NK-92 (cell line): Measurements from ENCODE around the gene PRICKLE4.

Experiments
- DNase-seq: peaks from one replicate; lab custom pipeline; 2025; ENCODE audit not compliant: unreplicated experiment; lab: John Stamatoyannopoulos, UW

PRICKLE4 gene, protein sequence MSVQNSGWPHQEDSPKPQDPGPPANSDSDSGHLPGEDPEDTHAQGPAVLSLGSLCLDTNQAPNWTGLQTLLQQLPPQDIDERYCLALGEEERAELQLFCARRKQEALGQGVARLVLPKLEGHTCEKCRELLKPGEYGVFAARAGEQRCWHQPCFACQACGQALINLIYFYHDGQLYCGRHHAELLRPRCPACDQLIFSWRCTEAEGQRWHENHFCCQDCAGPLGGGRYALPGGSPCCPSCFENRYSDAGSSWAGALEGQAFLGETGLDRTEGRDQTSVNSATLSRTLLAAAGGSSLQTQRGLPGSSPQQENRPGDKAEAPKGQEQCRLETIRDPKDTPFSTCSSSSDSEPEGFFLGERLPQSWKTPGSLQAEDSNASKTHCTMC

DNA sequence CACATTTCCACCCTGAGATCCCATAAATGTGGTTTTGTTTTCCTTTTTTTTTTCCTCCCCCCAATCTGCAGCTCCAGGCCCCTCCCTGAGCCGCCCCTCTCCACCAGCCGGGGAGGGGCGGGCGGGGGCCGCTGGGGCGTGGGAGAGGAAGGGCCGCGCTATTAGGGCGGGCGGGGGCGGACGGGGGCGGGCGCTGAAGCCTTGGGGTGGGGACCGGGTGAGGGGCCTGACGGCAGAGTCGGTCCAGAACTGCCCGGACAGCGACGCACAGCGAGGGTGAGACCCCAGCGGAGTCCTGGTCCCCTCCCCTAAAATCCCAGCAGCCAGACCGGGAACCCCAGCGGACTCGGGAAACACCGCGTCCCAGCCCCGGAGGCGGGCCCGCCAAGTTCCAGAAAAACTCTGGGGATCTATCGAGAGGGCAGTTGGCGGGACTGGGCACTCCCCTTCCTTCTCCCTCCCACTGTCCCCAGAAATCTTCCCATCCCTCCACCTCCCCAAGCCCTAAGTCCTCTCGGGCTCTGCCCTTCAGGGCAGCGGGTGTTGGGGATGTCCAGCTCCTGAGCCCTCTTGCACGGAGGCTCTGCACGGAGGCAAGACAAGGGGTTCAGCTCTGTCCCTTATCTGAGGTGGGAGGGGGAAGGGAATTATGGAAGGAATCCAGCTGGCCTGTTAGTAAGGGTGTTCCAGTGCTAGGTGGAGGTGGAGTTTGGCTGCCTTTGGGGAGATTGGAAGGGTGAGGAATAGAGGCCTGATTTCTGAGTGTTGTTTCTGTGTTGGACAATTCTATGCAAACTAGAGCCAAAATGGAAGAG, at the start of gene PRICKLE4:
TSS of gene PRICKLE4 (plus strand) at position 232 of the 815 bp plus-strand sequence. CDS start 2,692 bp downstream, outside the sequence.
- DNase-seq = no peak

DNA sequence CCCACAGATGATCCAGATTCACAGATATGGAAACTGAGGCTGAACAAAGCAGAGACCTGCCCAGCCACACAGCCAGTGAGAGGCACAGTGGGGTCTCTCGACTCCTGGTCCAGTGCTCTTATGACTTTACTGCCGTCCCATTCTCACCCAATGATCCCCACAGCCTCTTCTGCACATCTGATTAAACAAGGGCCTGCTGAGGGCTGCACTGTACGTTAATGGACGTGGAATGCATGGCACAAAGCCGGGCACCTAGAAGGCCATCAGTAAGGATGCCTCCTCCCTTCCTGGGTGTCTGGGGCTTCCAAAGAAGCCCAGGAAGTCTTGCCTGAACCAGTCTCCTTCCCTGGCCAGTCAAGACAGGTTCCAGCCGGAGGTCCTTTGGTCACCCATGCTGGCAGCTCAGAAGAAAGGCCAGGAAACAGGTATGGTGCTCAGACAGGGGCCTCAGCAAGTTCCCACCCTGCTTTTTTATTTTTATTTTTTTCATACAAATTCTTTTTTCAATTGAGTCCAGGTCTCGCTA, 49.0 kb upstream of the PRICKLE4 start:
- no peak for DNase-seq

DNA sequence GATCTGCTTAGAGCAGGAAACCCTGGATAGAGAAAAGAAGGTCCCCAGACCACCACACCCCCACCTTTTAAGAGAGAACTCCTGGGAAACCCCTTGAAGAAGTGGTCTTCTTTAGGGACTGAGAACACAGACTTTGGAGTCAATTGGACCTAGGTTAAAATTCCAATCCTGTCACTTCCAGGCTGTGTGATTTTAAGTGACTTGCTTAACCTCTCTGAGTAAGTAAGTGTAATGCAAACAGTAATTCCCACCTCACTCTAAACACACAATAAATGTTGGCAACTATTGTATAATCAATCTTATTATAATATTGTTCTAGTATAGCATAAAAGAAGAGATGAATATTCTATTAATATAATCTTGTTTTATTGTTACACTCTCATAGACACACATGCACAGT, 48.4 kb upstream of the PRICKLE4 start:
- DNase-seq = no peak

DNA sequence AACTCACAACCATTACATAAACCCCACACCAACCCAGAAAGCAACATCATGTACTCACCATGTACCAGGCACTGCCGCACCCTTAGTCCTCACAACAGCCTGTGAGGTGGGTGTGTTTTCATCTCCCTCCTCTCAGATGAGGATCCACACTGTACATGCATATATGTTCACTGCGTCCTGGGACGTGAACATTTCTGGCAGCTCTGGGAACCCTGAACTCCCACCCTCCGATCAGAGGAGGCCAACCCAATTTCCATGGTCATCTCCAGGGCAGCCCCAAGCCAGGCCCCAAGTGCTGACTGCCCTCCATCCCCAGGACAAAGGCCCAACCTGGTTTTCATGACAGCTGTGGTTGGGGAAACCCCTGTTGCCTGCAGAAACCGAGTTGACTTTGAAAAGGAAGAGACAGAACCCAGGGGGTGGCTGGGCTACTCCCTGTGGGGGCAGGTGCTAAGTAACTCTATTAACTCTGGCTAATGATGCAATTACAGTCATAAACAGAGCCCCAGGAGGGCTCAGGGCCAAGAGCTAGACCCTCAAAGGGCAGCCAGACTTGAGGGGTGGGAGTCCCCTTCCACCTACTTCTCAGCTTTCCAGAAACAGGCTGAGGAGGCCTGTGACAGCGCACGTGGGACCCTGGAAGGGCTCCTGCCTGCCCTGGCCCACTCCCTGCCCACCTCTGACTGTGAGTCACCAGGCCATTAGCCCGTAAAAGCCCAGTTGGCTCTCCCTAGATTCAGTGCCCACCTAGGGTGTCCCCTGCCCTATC, 47.8 kb upstream of the PRICKLE4 start:
- DNase-seq = no peak

DNA sequence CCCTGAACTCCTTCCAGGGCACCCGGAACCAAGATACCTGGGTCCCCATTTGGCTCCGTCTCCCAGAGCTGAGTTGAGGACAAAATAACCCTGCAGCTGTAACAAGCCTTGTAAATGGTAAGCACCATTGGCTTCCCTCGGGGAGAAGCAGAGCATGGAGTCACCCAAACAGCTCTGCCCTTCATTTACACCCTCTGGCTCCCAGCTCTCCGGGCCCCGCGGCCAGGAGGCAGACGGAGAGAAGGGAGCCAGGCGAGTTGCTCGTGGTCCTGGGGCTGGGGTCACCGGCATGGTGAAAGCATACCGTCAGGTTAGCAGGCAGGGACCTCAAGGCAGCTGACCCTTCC, 47.2 kb upstream of the PRICKLE4 start:
- DNase-seq = no peak

DNA sequence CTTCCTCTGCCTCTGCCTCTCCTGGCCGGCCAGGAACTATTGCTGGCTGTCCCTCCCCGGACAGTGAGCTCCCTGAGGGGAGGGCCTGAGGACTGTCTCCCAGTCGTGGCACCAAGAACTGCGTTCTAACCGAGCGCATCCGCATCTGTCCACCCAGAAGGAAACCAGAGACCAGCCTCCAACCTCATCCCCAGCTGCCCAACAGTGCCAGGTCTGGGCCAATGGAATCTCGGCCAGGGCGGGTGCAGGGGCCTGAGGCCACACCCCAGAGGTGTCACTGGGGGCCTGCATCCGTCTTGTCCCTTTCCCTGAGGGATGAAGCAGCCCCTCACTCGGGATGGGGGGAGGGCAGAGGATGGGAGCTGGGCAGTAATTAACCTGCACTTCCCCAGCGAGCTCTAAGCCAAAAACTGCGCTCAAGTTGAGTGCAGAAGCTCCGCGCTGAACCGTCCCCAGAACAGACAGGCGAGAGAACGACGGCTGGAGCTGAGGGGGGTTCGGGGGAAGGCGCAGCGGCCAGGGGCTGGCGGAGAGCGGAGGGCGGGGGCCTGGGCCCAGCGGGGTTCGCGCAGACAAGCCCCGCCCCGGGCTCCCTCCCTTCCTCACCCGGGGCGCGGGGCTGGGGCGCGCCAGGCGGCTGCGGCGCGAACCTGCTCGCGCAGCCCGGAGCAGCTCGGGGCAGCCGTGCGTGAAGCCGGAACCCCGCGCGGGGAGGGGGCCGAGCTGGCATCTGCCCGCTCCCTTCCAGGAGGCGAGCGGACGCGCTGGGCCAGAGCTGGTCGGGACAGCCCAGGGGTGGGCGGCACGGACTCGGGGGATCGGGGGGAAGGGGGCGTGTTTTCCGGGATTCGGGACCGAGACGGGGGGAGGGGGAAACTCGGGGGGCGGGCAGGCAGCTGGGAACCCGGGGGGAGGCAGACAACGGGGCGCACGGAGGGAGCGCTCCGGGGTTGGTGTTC, 46.6 kb upstream of the PRICKLE4 start:
- no peak for DNase-seq

DNA sequence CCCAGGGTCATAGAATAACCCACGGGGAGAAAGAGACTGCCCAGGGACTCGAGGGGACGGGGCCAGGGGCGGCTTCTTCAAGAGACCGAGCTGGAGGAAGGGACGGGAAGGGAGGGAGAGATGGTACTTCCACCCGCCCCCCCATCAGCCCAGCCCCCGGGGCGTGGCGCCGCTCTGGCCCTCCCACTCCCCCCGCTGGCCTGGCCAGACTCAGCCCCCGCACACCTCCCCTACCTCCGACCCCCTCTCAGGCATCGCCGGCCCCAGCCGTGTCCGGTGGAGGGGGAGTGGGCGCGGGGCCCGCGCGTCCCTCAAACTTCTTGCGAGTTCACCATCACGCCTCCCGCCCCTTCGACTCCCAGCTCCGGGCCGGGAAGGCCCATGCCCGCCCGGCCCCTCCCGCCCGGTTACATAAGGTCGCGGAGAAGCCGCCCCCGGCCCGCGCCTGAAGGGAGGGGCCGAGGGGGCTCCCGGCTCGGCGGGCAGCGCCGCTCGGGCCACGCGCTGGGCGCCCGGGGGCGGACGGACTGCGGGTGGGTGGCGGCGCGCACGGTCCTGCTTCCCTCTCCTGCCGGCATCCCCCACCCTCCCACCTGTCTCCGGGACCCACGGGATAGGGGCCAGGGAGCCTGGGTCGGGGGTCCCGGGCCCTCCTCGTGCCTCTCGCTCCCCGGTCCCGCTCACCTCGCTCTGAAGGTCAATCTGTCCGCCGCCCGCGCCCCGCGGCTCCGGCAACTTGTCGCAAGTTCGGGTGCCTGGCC, 45.7 kb upstream of the PRICKLE4 start:
- no peak for DNase-seq

DNA sequence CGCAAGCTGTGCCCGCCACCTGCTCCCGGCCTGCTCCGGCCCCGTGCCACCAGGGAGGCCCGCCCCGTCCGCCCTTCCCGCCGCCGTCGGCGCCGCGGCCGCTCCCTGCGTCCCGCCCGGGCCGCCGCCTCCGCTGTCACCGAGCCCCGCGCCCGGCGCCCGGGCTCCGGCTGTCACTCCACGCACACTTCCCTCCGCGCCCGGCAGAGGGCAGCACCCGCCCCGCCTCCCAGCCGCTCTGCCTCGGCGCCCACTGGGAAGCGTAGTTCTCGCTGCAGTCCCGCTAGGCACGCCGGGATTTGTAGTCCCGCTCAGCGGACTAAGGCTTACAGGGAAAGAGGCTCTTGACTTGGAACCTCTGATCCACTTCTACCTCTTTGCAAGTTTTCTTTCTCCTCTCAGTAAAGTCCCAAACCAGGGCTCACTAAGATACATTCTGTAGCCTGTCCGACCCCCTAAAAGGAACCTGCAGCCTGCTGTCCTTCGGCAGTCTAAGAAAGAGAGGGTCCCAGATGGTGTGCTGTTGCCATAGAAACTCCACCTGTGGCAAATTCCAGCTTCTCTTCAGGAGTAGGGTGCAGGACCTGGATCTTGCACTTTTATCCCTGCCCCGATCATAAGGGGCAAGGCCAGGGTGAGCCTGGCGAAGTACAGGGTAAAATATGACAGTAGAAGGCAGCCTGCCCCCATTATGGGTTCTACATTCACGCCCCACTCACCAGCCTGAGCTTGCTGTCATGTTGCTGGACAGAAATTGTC, 45.0 kb upstream of the PRICKLE4 start, which contains the start of gene TFEB:
TSS of gene TFEB (minus strand) at position 182 of the 759 bp plus-strand sequence. CDS start 44,395 bp downstream, outside the sequence.
- peak; percentile 29 for DNase-seq

DNA sequence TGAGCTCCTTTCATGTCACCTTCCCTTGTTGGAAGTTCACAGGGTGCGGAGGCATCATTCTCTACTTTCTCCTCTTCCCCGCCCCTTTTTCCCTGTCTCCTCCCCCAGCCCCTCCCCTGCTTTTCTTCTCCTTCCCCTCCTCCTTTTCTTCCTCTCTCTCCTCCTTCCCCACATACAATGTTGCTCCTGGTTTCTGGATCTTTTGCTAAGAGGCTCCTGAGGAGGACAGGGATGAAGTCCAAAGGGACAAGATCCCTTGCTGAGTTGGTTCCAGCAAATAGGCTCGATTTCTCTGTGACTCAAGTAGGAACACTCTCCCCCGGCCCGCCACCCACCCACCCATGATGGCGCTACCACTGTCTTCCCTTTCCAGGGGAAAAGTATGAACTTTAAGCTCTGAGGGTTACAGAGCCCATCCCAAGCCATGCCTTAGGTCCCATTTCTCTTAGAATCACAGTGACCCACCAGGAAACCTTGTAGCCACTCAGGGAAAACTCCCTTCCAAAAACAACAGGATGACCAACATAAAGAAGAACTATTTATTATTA, 44.3 kb upstream of the PRICKLE4 start:
- no peak for DNase-seq

DNA sequence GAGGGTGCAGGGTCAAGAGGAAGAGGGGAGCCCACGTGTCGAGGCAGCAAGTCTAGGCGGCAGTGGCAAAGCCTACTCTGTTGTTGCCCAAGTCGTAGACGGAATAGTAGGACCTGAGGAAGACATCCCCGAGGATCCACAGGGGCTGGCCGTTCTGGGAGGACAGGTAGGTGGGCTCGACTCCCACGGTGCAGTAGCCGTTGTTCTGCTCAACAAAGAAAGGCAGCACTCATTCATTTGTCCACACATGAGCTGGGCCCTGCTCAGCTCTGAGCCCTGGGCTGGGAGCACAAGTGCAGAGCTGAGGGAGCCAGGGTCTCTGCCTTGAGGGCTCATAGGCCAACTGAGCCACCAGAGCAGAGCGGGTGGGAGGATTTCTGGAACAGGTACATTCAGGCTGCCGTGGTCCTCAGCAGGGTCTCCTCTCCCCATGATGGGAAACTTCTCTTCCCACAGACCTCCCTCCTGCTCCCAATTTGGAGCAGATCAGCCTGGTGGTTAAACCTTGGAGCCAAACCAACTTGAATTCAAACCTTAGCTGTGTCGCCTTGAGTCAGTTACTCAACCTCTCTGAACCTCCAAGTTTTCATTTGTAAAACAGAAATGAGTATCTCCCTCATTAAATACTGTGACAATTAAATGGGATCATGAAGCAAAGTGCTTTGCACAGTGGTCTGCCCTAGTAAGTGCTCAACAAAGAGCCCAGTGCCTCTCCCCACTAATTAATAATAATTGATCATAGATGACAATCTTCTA, 43.6 kb upstream of the PRICKLE4 start:
- DNase-seq = no peak

DNA sequence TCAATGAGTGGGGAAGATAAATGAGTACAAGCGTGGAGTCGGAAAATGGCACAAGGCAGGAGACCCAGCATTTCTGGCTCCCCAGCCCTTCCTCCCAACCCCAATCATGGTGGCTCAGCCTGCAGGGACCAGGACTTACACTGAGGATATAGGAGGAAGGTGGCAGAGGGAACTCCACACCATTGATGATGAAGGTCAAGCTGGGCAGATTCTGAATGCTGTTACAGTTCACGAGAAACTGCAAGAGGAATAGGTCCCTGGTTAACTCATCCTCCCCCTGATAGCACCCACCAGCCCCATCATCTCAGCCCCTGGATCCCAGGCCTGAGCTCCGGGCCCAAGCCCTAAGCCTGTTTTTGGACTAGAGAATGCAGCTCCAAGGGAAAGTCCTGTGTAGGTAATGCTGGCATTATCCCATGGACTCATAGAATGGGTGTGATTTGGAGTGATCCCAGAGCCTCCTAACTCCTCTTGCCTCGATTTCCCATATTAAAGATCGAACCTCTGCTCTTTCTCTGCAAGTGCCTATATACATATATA, 42.9 kb upstream of the PRICKLE4 start:
- DNase-seq = no peak

DNA sequence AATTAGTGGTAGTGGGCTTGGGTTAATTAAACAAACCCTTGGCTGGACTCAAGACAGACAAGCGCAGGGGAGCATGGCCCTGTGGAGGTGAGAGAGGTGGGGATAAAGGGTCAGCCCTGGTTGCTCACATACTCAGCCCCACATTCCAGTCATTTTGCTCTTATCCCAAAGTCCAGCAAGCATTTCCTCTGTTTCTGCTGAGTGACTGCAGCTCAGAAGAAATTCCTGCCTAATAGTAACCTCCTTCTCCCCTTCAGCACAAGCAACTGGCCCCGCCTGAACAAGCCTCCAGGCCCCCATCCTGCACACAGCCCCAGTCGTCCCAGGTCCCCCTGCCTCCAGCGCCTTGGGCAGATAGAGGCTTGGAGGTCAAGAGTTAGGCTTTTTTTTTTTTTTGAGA, 41.5 kb upstream of the PRICKLE4 start:
- no peak for DNase-seq

DNA sequence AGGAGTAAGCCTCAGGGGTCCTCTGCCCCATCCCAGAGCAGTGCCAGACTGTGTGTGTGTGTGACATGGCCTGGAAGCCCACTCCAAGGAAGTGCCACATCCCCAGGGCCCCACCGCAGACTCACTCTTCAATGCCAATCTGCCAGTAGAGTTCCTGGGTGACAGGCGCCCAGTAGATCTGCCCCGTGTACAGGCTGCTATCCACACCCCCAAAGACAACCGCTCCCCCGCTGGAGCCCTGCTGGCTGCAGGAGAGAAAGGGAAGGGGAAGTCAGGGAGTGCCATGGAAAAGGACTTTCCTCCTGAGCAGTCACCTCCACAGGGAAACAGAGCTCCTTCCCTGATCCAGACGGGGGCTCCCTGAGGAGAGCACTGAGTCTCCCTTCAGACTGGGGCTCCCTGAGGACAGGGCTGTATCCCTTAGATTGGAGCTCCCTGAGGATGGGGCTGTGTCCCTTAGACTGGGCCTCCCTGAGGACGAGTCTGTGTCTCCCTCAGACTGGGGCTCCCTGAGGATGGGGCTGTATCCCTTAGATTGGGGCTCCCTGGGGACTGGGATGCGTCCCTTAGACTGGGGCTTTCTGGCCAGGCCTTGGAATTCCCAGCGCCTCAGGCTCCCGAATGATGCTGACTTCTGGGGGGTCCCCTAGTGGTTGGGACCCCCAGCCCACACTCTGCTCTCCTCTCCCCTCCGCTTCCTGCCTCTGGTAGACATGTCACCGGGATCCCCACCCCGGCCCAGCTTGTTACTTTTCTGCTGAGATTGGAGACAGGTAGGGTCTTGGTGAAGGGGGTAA, 40.0 kb upstream of the PRICKLE4 start:
- no peak for DNase-seq

DNA sequence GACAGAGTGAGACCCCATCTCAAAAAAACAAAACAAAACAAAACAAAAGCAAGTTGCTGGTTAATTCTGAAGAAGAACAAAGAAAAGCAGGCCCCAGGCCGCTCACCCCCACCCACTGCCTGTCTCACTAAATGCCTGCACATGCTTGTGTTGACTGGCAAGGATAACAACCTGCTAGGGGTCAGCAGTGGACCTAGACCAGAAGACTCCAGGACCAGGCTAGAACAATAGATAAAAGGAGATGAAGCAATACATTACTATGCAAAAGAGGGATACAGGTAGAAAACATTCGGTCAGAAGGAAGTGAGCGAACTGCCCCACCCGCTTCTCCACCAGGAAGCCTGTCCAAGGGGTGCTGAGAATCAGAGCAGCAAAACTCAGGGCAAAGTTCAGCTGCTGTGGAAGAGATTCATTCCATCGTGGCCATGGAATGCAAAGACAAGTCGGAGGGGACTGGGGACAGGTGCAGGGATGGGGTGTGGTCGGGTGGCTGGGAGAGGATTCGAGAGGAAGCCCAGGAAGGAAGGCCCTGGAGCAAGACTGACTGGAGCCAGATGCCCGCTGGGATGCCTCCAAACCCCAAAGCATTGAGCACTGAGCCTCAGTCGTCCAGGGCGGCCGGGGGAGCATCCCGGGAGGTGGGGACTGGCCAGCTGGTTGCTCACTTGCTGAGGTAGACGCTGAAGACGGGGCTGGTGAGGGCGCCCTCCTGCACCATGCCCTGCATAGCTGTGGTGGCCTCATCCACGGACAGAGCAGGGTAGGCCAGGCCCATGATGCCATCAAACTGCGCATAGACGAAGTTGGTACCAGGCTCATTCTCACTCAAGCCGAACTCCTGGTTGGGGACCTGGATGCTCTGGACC, 38.7 kb upstream of the PRICKLE4 start:
- no peak for DNase-seq

DNA sequence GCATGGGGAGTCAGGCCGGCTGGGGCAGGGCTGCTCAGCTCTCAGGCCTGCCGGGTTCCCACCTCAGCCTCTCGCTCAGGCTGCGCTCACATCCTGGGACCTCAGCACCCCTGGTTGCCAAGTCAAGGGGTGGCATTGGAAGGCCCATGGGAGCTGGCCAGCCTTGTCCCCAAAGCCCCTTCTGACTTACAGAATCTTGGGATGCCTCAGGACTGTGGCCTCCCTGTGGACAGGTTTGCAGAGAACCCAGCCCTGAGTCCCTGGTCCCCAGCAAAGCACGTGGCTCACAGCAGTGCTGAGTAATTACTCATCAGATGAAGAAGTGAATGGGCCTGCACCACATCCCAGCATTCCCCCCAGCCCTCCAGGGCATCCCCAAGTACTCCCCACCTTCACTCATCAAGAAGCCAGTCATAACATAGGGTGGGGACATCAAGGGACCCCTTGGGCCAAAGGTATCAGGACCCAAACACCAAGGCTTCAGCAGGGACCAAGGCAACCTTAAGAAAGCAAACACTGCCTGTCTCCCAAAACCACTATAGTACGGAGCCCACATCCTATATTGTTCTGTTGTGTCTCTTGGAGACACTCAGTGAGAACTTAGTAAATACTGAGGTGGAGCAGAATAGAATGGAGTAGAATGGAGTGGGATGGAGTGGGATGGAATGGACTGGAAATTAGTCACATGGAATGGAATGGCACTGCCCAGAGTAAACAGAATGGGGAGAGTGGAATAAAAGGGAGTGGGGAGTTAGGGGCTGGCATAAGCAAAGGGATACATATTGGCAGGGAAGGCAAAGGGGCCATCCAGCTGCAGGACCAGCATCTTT, 37.0 kb upstream of the PRICKLE4 start:
- DNase-seq = no peak
